GM10248 (cell line): ENCODE data around the gene APOC4.
"Not testable (repeated sequence)": the region's sequence is repeated elsewhere in the genome, so short reads cannot be mapped to it uniquely, and the experiment has no call there.

Source experiments
- CTCF ChIA-PET: fragments of 300-600 bp; sonication (Branson Sonifier 250); formaldehyde crosslinking; extraction: SDS; loops from one replicate; lab custom pipeline; 2021; ENCODE audit warnings: antibody characterized with exemption; lab: Yijun Ruan, JAX
- POLR2A ChIA-PET: fragments of 350-650 bp; sonication (Branson Sonifier 250); formaldehyde crosslinking; extraction: SDS; loops from one replicate; lab custom pipeline; 2020; ENCODE audit warnings: antibody characterized with exemption; lab: Yijun Ruan, JAX
- DNase-seq: peaks from one replicate; pipeline ENCODE4 v3.0.0; 2012; ENCODE audit errors: extremely low spot score
- TF ChIP-seq, protein P1 (sequence below): IDR thresholded peaks from 2 replicates; pipeline ENCODE4 v1.5.1; 2012; ENCODE audit warnings: mild to moderate bottlenecking, low read depth; ENCODE audit errors: extremely low read depth, missing control alignments, control extremely low read depth

Gene APOC4

DNA sequence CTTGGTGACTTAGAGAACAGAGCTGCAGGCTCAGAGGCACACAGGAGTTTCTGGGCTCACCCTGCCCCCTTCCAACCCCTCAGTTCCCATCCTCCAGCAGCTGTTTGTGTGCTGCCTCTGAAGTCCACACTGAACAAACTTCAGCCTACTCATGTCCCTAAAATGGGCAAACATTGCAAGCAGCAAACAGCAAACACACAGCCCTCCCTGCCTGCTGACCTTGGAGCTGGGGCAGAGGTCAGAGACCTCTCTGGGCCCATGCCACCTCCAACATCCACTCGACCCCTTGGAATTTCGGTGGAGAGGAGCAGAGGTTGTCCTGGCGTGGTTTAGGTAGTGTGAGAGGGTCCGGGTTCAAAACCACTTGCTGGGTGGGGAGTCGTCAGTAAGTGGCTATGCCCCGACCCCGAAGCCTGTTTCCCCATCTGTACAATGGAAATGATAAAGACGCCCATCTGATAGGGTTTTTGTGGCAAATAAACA lies 17.8 kb upstream of the APOC4 start:
- TF ChIP-seq, protein P1, sequence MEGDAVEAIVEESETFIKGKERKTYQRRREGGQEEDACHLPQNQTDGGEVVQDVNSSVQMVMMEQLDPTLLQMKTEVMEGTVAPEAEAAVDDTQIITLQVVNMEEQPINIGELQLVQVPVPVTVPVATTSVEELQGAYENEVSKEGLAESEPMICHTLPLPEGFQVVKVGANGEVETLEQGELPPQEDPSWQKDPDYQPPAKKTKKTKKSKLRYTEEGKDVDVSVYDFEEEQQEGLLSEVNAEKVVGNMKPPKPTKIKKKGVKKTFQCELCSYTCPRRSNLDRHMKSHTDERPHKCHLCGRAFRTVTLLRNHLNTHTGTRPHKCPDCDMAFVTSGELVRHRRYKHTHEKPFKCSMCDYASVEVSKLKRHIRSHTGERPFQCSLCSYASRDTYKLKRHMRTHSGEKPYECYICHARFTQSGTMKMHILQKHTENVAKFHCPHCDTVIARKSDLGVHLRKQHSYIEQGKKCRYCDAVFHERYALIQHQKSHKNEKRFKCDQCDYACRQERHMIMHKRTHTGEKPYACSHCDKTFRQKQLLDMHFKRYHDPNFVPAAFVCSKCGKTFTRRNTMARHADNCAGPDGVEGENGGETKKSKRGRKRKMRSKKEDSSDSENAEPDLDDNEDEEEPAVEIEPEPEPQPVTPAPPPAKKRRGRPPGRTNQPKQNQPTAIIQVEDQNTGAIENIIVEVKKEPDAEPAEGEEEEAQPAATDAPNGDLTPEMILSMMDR: no peak

GRCh38 chr19:44925114-44925891 lies 16.7 kb upstream of the APOC4 start:
- POLR2A ChIA-PET: no interaction called here
- TF ChIP-seq, protein P1: no peak
- DNase-seq: no peak
- CTCF ChIA-PET: interaction anchor here (1.0 to 1.9 kb wide), 4 partner anchors 20 to 141 kb away, joined by 3 to 6 read pairs (median 3); partner anchors contain the start of gene APOE

More for the DNA sequence above, 17.8 kb upstream of the APOC4 start:
- ChIA-PET CTCF (interaction anchor here (1.6 kb wide), 1 partner anchor 24 kb away, joined by 3 read pairs; no protein-coding TSS in a partner anchor), POLR2A (no interaction called here)
- DNase-seq: no peak

DNA sequence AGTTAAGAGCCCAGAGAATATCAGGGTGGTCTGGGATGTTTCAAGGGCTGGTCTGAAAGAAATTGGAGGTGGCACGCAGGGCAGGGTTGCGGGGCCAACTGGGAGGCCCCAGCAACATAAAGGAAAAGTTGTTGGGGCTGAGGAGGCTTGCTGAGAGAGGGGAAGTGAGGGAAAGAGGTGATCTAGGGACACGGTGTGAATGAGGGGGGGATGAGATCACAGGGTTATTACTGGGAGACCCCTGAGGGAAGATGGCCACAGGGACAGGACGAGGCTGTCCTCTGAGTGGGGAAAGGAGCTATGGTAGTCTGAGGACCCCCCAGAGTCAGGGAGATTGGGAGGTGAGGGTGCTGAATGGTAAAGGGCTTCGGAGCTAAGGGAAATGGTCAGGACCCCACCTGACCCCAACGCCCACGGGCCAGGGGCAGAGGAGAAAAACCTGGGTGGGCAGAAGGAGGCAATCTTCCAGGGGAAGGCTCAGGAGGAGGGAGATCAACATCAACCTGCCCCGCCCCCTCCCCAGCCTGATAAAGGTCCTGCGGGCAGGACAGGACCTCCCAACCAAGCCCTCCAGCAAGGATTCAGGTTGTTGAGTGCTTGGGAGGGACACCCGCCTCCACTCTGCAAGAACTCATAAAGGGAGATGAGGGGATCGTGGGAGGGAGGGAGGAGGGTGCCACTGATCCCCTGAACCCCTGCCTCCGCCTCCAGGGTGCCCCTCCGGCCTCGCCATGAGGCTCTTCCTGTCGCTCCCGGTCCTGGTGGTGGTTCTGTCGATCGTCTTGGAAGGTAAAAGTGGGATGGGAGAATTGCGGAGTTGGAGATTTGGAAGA lies 15.6 kb upstream of the APOC4 start:
- CTCF ChIA-PET: interaction anchor here (1.0 to 1.9 kb wide), 2 partner anchors 21 to 23 kb away, joined by 3 to 6 read pairs; partner anchors contain the start of gene APOE
- POLR2A ChIA-PET, DNase-seq: not testable (repeated sequence)

- TF ChIP-seq, protein P1: no peak
- CTCF ChIA-PET: no interaction called here
- DNase-seq: no peak
- POLR2A ChIA-PET: no interaction called here
Measured at GRCh38 chr19:44927746-44928145, 14.3 kb upstream of the APOC4 start.

DNA sequence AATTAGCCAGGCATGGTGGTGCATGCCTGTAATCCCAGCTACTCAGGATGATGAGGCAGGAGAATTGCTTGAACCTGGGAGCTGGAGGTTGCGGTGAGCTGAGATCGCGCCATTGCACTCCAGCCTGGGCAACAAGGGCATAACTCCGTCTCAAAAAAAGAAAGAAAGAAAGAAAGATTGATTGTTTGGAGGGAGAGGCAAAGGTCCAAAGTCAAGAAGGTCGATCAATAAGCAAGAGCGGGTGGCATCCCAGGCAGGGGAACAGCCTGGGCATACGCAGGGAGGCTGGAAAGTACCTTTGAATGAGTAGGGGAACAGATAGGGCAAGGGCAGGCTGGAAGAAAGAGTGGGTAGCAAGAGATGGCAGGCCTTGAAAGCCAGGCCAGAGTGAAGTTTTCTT lies 11.9 kb upstream of the APOC4 start:
- ChIA-PET POLR2A (no interaction called here), CTCF (no interaction called here)
- no peak for DNase-seq
- TF ChIP-seq, protein P1: no peak

- POLR2A ChIA-PET: no interaction called here
Measured at GRCh38 chr19:44931541-44931940, 10.5 kb upstream of the APOC4 start.

More at GRCh38 chr19:44931541-44931940, 10.5 kb upstream of the APOC4 start:
- TF ChIP-seq, protein P1: no peak
- no peak for DNase-seq
- CTCF ChIA-PET: no interaction called here
